MV-4-11 (cell line): ENCODE measurements around the gene FDPS.
"Not testable (repeated sequence)": the region's sequence is repeated elsewhere in the genome, so short reads cannot be mapped to it uniquely, and the experiment has no call there.

ENCODE experiments used
- DNase-seq: peaks from one replicate; lab custom pipeline; 2025; lab: John Stamatoyannopoulos, UW

Gene FDPS

DNA sequence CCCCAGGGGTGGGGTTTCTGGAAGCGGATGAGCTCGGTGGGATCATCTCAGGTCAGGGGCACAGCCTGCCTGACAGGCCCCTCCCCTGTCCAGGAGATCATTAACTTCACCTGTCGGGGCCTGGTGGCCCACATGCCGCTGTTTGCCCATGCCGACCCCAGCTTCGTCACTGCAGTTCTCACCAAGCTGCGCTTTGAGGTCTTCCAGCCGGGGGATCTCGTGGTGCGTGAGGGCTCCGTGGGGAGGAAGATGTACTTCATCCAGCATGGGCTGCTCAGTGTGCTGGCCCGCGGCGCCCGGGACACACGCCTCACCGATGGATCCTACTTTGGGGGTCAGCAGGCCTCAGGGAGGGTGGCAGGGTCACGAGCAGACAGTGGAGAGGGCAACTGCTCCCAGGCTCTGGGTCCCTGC is 23.0 kb upstream of the FDPS start:
- DNase-seq: no peak

- no peak for DNase-seq
Measured at GRCh38 chr1:155286544-155286943, 22.1 kb upstream of the FDPS start.

DNA sequence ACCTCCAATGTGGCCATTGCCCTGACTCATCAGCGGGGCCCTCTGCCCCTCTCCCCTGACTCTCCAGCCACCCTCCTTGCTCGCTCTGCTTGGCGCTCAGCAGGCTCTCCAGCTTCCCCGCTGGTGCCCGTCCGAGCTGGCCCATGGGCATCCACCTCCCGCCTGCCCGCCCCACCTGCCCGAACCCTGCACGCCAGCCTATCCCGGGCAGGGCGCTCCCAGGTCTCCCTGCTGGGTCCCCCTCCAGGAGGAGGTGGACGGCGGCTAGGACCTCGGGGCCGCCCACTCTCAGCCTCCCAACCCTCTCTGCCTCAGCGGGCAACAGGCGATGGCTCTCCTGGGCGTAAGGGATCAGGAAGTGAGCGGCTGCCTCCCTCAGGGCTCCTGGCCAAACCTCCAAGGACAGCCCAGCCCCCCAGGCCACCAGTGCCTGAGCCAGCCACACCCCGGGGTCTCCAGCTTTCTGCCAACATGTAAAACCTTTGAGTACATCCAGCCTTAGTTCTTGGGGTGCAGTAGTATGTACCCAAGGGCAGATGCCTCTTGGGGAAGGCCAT is 20.6 kb upstream of the FDPS start:
- DNase-seq: no peak

DNA sequence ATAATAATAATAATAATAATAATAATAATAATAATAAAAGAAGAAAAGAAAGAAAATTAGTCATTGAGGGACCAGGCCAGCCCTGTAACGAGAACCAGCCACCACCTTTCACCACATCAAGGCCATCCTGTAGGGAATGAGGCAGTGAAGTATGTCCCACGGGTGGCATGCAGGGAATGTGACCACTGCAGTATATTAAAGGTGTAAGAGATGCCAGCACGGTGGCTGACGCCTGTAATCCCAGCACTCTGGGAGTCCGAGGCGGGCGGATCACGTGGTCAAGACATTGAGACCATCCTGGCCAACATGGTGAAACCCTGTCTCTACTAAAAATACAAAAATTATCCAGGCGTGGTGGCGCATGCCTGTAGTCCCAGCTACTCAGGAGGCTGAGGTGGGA is 17.7 kb upstream of the FDPS start:
- DNase-seq: not testable (repeated sequence)

GRCh38 chr1:155293086-155293749 is 15.4 kb upstream of the FDPS start:
- no peak for DNase-seq

GRCh38 chr1:155294520-155295182 is 14.0 kb upstream of the FDPS start:
- DNase-seq: no peak

DNA sequence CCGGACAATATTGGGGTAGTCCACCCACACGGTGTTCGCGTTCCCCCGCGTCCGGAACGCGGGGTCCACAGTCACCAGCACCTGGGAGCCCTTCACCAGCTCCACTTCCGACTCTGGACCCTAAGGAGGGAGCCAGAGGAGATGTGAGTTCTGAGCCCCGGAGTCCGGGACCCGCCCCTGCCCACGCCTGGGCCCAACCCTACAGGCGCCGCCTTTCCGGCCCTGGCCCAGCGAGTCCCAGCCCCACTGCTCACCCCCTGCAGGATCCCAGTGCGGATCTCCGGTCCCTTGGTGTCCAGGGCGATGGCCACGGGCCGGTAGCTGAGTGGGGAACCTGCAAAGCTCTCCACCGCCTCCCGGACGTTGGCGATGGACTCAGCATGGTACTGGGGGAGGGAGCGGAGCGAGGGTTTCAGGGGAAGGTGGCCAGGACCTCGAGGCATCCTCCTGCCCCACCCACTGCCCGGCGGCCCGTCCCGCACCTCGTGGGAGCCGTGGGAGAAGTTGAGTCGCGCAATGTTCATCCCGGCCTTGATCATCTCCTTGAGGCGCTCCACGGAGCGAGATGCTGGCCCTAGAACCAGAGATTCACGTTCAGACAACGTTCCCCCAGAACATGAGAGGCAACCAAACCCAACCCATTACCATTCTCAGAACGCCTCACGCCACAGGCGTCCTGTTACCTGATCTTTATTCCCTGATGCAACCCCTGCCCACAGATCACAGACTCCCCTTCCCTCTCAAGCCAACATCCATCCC is 13.3 kb upstream of the FDPS start:
- no peak for DNase-seq

DNA sequence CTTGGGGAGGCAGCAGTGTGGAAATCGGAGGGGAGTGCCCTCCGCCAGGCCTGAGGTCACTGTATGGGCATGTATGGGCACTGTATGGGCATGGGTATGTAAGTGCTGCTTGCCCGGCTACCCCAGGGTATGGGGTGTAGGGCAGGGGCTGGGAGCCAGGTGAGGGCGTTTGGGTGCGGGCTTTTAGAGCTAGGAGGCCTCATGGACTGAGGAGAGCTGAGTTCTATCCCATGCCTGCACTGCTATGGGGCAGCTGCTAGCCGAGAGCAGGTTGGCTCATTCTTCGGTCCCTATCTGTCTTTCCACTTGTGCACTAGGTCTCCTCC is 12.8 kb upstream of the FDPS start:
- no peak for DNase-seq

DNA sequence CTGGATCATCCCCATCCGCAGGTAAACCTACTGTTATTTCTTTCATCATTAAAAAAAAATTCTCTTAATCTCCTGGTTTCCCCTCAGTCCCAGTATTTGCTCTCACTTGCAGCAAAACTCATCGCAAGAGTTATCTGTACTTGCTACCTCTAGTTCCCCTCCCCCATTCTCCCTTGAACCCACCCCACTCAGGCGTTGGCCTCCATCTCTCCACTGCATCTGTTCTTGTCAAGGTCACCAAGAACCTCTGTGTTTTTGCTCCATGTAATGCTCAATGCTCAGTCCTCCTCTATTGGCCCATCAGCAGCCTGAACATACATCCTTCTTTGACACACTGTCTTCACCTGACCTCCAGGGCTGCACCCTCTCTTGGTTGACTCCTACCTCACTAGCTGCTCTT is 12.0 kb upstream of the FDPS start:
- DNase-seq: no peak

GRCh38 chr1:155297384-155297783 is 11.3 kb upstream of the FDPS start:
- DNase-seq: no peak

- no peak for DNase-seq
Measured at GRCh38 chr1:155300024-155300423, 8.6 kb upstream of the FDPS start.

DNA sequence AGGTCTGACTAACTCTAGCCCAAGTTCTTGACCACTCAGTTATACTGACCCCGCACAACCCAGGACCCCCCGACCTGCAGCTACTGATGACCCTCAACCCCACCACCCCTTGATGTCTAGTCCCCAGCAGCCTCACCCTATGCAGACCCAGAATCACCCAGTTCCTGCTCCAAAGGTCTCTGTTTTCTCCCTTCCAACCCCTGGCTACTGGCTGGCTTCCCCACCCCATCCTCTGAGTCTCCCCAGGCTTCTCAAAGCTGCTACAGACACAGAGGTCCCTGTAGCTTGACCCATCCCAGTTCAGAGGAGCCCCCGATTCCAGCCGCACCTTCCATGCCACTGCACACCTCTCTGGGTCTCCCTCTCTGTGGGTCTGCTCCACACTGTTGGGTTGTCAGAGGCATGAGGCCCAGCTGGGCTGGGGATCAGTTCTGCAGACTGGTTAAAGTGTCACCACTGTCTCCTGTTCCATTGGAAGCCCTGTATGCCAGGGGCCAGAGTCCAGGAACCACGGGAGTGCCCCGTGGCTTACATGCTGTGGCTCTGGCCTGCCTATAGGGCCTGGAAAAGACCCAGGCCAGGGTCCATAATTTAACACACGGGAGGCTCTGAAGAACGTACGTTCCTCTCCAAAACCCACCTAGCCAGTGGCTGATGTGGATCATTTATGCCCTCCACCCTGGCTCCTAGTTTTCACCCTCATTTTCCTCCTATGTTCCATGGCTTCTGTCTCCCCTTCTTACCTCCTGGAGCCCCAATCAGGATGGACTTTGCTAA is 7.9 kb upstream of the FDPS start:
- DNase-seq: no peak

DNA sequence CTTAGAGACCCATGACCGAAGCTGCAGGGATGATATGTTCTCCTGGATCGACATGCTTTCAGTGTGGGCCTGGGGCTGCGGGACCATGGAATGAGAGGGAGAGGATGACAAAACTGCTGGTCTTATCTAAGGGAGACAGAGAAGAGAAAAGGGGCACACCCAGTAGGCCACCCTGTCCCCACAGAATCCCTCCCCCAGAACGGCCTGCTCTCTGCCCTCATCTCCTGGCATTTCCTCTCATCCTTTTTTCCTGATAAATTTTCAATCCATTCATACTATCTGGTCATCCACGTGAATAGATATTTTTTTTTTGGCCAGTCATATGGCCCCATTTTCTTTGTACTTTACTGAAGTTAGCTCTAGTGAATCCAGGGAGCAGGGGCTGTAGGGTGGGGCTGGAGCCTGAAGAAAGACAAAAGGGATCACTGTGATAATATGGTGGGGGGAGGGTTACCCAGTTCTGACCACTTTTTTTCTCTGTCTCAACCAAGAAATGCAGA is 7.3 kb upstream of the FDPS start, which contains the start of gene PKLR:
PKLR (minus strand) TSS at position 97 of the 500 bp plus-strand sequence; CDS start at position 54, 43 bp downstream.
- no peak for DNase-seq

- DNase-seq: no peak
Measured at GRCh38 chr1:155304558-155305063, 4.1 kb upstream of the FDPS start.

DNA sequence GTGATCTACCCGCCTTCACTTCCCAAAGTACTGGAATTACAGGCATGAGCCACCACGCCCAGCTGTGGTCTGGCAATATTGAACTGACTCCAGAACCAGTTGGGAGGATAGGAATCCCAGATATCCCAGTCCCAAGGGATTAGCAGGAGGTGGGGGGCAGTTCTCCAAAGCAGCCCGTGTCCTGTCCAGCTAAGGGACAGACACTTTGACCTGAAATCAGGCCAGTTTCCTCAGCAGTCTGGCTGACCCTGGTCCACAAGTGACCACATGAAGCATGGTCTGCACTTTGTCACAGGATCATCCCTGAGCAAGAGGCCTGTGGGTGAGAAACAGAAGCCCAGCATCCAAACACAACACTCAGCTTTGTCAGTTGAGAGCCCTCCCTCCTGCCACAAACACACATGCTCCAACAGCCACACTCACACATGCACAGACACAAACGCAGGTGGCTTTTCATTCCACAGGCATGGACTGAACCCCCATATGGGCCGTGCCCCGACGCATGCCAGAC is 2.7 kb upstream of the FDPS start:
- DNase-seq: no peak

DNA sequence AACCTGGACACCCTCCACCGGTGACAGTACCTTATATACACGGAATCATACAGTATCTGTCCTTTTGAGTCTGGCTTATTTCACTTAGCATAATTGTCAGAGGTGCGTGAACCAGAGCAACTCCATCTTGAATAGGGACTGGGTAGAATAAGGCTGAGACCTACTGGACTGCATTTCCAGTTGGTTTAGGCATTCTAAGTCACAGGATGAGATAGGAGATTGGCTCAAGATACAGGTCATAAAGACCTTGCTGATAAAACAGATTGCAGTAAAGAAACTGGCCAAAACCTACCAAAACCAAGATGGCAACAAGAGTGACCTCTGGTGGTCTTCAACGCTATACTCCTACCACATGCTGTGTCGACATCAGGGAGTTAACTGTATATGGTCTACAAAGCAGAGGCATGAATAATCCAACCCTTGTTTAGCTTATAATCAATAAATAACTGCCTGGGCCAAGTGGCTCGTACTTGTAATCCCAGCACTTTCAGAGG is 1.4 kb upstream of the FDPS start:
- peak; percentile 69 for DNase-seq

DNA sequence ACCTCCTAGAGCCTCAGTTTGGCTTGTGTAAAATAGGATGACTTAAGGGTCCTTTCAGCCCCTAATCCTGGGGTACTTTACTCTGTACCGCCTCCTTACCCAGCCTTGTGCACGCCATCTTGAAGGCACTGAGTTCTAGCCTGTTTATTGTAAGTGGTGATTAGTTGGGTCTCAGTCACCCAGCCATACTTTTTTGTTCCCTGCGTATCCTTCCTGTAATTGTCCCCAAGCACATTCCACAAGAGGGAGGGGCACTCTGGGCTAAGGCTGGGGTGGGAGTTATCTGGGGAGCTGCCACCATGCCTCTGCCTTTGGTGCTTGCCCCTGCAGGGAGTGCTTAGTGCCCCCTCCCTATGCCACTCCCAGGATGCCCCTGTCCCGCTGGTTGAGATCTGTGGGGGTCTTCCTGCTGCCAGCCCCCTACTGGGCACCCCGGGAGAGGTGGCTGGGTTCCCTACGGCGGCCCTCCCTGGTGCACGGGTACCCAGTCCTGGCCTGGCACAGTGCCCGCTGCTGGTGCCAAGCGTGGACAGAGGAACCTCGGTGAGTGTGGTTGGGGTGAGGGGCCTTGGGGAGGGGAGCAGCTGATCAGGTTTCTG is 856 bp downstream of the FDPS start:
- no peak for DNase-seq

GRCh38 chr1:155313261-155313660 is 4.6 kb downstream of the FDPS start:
- DNase-seq: no peak

DNA sequence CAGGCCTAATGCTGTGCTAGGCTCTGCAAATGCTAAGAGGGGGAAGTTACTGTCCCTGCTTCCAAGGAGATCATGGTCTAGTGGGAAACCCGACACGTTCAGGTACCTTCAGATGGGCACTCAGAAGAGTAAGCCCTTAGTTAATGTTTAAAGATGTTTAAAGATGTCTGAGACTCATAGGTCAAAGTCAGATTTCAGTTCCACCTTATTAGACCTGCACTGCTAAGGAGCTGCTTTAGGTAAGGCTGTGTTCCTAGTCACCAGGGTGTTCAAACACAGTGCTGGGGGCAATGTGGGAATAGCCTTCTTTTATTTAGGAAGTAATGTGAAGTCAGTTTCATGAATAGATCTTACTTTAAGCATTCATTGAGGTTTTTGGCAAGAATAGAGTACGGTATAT is 8.3 kb downstream of the FDPS start:
- DNase-seq: no peak

GRCh38 chr1:155318082-155318481 is 9.4 kb downstream of the FDPS start:
- DNase-seq: no peak

DNA sequence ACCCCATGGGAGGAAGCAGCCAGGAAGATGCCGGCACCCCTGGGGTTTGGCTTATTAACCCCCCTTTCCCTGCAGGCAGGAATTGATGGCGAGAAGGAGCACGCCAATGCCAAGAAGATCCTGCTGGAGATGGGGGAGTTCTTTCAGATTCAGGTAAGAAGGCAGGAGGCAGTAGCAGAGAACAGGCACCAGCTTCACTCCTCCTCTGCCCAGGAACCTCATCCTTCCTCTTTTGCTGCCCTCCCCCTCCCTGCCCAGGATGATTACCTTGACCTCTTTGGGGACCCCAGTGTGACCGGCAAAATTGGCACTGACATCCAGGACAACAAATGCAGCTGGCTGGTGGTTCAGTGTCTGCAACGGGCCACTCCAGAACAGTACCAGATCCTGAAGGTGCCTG is 10.9 kb downstream of the FDPS start:
- no peak for DNase-seq
